Lower leg skin (tissue), 3 donors: Measurements from ENCODE around the gene STX4.

Source experiments
- CTCF ChIP-seq, 3 donors: fragments of 450-650 bp; IDR thresholded peaks; one replicate each; pipeline ENCODE4 v1.5.1; 2016; ENCODE audit warnings: antibody characterized with exemption in 3 of 3, mild to moderate bottlenecking in 3 of 3, moderate library complexity in 2 of 3
- POLR2A ChIP-seq, 2 donors: fragments of 450-650 bp; IDR thresholded peaks; one replicate each; pipeline ENCODE4 v1.6.1; 2016 to 2017; ENCODE audit warnings: antibody characterized with exemption in 2 of 2, mild to moderate bottlenecking in 1 of 2, moderate library complexity in 1 of 2

DNA sequence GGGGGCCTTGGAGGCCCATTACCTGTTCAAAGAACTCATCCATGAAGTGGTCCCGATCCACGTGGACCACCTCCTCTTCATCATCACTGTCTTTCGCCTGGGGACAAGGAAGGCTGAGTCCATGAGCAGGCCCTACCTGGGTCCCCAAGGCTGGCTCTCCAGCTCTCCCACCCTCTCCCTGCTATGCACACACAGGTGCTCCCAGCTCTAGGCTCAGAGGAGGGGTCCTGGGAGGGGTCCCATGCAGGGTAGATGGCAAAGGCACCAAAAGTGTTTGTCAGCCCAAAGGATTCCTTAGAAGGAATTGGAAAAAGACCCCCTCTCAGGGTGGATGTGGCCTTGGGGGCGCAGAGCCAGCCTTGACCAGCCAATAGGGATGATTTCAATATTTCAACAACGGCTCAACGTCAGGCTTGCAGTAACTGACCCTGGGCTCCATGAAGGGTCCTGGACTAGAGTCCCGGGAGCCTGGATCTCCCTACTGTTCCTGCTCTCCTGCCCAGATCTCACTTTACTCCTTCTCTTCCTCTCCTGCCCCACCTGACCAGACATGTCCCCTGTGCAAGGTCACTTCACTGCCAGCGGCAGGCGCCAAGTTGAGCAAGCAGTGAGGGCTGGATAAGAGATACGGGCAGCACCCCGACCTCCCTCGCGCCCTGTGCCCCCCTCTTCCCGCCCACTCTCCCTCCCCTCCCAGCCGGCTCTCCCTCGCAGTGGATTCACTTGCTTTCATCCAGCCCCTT lies 31.7 kb upstream of the STX4 start:
- TF ChIP-seq CTCF (IDR thresholded peaks at IDR 0.05) (no peak), POLR2A (IDR thresholded peaks at IDR 0.05) (no peak)
